HG03159 (cell line): Measurements from ENCODE around the gene MAP1LC3B.

Source experiments
- ATAC-seq: cut with Tn5 transposase; IDR thresholded peaks from one replicate; pipeline ENCODE4 v1.9.1; 2021; ENCODE audit warnings: mild to moderate bottlenecking, moderate library complexity; ENCODE audit not compliant: unreplicated experiment

The MAP1LC3B gene

DNA sequence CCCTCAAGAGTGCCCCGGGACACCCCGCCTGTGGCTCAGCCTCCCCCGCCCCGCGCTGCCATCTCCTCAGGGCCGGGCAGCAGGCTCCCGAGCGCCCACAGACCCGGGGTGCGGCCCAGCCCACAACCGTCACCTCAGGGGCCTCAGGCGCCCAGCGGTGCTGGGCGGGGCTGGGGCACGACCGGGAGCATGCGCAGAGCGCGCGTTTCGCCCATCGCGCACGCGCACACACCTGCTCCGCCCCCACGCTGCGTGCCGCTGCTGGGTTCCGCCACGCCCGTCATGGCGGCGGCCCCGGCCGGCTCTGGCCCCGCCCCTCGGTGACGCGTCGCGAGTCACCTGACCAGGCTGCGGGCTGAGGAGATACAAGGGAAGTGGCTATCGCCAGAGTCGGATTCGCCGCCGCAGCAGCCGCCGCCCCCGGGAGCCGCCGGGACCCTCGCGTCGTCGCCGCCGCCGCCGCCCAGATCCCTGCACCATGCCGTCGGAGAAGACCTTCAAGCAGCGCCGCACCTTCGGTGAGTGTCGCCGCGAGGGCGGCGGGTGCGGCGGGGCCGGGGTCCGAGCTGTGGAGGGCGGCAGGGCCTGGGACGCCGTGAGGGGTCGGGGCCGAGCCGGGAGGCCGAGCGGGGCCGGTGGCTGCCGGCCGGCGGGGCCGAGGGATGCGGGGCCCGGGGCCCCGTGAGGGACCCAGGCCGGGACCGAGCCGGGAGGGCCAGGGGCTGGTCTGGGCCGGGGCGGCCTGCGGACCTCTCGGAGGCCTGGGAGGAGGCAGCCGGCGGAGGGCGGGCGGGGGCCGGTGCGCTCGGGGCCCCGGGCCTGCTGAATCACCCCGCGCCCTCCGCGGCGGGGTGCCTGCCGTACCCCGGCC is at the start of gene MAP1LC3B:
Gene MAP1LC3B, plus strand, starts transcription at position 387 of the 871 bp plus-strand sequence. Its CDS starts 92 bp downstream, at position 479.
- ATAC-seq = peak; percentile 63

DNA sequence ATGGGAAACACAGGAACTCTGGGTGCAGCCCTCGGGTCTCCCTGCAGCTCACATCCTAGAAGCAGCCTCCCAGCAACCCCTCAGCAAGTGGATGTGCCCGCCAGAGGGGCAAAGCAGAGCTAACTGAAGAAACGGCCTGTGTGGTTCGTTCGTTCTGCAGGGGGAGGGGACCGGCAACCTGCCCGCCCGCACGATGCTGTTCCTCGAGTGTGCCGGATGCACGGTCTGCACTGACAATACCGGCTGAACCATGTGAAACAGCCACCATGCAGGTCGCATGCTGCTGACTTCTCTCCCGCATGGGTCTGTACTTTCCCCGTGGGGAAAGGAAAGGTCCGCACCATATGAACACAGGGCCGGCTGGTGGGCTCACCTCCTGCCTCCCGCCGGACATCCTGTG is 49.6 kb upstream of the MAP1LC3B start:
- ATAC-seq = no peak

DNA sequence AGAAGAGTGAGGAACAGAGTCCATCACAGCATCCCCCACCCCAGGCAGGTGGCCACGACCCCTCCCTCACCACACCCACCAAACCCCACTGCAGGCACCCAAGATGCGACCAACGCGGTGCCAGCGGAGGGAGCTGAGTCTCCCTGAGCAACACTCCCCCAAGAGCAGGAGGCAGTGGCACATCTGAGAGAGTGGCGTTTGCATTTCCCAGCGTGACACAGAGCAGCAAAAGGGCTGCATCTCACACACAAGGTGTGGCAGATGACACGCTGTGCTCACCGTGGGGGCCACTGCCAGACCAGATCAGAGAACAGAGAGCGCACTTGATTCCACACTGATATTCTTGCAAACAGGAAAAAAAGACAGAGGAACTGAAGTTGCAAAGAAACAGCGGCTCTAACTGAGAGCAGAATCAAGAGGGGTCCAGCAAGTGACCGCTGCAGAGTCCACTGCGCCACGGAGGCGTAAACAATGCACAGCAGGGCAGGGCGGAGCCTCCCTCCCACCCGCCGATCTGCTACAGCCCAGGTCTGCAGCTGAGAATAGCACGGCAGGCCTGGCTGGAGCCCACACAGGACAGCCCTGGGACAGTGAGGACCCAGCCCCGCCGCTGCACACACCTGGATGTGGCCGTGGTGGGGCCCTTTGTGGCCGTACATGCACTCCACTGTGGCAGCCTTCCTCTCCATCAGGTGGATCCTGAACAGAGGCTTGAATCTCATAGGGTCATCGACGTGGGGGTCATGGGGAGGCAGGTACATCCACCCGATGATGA is 49.0 kb upstream of the MAP1LC3B start:
- no peak for ATAC-seq

DNA sequence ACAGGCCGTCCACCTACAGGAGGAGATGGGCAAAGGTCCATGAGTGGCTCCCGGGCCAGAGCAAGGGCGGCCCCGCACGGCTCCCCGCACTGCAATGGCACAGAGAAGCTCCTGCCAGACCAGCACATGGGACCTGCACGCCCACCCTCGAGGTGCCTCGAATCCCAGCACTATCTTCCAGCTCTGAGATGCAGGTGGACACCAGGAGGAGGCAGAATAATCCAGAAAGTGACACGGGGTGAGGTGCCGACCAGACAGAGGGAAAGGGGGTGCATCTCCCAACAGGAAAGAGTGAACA is 48.4 kb upstream of the MAP1LC3B start:
- no peak for ATAC-seq

DNA sequence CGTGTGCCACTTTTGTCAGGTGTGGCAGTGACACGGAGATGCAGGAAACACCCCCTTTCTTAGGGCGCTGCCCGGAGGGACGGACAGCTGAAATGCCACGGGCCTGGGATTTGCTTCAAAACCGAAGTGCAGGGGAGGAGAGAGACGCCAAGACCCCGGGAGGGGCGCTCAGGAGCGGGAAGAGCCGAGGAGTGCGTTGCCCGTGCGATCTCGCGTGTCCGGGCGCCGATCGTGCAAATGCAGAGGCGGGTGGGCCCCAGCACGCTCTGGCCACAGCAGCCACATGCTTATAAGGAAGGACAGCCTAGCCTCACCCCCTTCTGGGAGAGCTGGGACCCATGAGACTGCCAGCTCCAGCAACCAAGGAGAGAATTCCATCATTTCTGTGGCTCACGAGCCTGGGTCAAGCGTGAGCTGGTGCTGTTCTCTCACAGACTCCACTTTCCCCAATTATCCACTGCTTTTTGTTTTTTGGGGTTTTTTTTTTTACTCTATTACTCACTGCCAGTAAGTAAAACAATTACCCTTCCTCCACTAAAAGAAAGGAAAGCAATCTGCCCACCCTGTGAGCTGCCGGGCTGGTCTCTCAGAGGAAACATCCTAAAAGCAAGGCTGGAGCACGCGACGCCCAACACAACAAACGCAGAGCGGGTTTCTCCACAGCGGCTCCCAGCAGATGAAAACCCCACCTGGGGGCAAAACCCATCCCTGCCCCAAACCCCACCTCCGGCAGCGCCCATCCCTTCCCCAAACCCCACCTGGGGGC is 47.8 kb upstream of the MAP1LC3B start:
- no peak for ATAC-seq

DNA sequence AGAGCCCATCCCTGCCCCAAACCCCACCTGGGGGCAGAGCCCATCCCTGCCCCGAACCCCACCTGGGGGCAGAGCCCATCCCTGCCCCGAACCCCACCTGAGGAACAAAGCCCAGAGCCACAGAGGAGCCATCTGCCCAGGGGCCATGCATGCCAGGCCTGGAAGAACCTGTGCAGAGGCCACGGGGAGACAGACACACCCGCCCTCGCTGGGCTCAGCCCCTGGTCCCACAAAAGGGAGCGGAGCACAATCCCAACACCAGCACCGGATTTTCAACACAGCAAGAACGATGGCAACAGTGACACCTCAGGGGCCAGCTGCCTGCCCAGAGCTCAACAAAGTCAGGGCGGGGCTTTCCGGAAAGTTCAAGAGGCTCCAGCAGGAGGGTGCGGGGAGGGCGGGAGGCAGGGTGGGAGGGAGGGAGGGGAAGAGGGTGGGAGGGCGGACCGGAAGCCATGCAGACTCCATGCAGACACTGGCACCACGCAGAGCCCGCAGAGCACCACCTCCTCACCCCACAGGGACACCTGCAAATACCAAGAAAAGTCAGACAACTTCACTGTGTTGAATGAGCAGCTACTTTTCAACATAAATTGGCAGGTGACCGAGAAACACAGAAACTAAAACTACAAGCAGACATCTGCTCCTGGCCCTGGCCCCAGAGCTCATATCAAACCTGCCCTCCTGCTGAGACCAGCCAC is 47.1 kb upstream of the MAP1LC3B start:
- no peak for ATAC-seq

DNA sequence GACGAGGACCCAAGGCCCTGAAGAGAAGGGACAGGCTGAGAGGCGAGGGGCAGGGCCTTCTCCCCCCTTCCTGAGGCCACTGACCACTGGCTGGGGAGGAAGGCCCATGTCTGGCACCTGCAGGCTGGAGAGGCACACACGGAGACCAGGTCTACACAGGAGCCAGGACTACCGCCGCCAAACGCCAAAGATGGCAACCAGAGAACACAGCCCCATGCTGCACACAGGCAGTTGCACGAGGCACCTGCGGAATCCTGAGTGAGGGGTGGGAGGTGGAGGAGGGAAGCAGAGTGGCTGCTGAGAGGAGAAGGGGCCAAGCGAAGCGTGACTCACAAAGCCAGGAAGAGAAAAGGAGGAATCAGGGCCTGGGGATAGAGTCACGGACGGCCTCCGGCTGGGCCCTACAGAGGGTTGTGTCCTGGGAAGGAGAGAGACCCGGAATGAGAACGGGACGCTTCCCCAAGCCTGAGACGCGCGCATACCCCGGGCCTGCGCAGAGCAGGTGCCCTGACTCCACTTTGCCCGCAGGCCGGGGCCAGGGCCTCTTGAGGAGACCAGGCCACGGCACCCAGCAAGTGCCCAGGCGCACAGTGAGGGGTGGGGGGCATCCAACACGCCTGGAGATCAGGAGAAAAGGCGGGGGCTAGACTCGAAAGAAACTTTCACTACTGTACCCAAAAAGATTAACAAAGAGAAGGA is 46.3 kb upstream of the MAP1LC3B start:
- ATAC-seq = no peak

DNA sequence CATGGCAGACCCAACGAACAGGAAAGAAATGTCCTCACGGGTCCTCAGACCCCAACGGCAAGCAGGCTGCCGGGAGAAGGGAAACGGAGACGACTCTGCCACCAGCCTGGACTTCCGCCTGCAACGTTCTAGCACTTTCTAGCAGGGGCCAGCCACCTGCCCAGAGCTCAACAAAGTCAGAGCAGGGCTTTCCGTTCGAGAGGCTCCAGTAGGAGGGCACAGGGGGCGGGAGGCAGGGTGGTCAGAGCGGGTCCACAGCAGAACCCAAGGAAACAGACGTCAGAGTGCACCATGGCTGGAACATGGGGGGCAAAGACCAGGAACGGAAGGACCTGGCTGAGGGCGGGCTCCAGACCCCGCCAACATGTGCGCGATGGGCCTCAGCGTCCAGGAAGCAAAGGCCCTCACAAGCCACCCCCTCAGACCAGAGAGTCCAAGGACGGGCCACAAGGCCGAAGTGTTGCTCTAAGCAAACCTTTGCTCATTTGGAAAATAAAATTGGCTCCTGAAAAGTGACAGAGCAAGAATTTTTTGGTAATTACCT is 45.5 kb upstream of the MAP1LC3B start:
- no peak for ATAC-seq

DNA sequence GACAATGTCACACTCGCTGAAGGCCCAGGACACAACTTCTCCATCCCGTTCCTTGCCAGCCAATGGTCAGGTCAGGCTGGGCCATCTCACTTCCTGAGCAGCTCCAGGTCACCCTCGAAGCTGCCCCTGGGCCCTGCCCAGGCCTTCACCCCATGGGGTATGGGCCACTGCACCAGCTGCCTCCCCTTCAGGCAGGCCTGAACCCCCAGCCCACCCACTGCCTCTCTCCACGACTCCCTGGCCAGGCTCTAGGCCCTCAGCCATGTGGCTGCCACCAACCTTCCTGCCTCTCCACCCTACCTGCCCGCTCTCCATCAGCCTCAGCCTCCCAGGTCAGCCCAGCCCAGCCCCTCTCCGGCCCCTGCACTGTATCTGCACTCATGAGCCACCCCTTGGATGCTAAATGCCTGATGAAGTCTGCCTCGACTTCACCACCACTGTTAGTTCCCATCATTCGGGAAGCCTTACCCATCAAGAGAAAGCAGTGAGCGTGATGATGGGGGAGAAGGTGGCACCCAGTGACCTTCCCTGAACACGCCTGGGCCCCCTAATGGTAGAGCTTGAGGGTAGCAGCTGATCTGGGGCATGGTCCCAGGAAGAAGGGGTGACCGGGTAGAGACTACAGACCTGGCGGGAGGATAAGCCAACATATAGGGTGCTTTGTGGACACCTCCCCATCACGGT is 44.1 kb upstream of the MAP1LC3B start:
- ATAC-seq = no peak

DNA sequence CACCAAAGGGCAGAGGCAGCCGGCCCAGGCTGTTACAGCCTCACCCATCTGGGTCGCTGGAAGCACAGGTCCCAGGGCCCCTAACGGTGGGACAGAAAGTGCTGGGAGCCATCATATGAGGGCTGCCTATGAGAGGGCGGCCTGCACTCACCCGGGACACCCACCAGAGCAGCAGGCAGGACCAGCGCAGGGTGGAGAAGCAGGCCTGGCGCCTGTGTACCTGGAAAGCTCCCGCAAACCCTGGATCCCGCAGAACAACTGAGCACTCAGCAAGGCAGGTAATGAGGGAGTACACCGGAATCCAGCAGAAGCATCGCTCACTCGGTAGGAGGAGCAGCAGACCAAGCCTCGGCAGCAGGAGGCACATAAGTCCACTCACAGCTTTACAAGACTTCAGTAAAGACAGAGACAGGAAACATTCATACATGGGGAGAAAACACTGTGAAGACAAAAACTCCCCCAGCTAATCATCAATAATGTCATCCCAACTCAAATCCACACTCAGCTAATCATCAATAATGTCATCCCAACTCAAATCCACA is 43.4 kb upstream of the MAP1LC3B start:
- no peak for ATAC-seq

DNA sequence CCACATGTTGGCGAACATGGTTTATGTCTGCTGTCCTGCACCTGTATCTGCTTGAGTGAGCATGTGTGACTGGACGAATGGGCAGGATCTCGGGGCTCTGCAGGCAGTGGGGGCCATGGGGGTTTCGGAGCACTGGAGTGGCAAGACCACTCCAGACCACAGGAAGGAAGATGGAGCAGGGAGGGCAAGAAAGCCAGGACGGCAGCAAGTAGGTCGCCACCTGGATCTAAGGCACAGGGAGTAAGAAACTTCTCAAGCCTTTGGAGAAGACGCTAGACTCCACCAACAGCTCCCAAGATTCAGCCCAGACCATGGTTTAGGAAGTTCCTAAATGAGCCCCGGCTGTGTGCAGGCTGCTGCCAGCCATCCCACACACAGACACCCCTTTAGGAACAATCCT is 42.1 kb upstream of the MAP1LC3B start:
- ATAC-seq = no peak

DNA sequence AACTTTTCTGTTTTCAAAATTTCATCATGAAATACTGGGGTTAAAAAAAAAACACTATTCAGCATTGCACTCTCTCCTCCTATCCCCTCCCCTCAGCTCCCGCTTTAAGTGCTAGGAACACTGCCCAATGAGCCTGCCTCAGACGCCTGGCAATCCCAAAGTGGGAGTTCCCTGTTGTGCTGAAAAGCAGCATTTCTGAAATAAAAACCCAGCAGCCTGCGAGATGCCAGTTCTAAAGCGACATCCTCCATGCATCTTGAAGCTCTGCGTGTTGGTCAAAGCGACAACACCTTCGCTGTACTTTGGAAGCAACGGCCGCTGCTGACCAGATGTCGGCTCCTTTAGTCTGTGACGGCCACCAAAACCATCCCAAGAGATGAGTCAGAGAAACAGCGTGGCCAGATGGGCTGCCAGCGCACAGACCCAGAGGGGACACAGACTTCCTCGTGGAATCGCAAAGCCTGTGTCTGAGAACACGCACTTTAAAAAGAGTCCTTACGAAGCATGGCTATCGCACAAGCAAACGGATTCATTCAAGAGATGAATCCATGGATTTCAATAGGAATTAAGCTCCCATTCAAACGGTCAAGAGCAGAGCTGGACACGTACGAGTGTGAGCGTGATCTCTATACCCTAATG is 41.3 kb upstream of the MAP1LC3B start:
- no peak for ATAC-seq

DNA sequence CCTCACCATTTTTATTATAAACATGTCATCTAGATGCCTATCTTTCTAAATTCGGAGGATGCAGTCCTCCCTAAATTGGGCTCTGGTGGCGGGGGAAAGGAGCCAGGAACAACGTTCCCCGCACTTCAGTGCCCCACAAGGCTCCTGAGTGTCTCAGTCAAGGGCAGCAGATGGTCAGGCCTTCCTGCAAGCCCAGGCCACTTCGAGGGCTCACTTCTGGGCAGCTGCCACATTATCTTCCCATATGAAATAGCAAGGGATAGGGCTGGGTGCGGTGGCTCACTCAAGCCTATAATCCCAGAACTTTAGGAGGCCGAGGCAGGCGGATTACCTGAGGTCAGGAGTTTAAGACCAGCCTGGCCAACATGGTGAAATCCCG is 40.8 kb upstream of the MAP1LC3B start:
- ATAC-seq = no peak

DNA sequence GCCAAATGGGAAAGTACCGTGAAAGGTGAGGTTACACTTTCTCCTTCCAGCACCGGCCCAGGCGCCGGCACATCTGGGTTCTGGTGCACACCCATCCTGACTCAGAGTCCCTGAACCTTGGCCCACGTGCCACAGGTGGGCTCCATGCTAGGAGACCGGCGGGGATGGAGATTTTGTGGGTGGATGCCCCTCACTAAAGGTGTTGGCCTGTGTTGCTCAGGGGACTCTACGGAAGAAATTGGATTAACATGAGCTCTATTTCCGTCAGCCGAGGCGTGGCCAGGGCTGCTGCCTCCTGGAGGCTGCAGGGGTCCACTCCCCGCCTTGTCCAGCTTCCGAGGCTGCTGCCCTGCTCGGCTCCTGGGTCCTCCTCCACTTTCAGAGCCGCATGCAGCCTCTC is 39.3 kb upstream of the MAP1LC3B start:
- ATAC-seq = no peak

DNA sequence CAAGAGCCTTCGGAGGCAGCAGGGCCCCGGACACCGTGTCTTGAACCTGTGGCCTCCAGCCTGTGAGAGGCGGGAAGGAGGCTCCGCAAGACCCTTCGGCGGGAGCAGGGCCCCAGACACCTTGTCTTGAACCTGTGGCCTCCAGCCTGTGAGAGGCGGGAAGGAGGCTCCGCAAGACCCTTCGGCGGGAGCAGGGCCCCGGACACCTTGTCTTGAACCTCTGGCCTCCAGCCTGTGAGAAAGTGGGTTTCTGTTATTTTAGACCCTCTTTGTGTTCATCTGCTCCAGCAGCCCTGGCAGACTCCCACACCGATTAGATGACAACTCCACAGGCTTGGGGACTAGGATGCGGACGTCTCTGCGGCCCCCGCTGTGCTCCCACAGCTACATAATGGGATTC is 38.5 kb upstream of the MAP1LC3B start:
- no peak for ATAC-seq

DNA sequence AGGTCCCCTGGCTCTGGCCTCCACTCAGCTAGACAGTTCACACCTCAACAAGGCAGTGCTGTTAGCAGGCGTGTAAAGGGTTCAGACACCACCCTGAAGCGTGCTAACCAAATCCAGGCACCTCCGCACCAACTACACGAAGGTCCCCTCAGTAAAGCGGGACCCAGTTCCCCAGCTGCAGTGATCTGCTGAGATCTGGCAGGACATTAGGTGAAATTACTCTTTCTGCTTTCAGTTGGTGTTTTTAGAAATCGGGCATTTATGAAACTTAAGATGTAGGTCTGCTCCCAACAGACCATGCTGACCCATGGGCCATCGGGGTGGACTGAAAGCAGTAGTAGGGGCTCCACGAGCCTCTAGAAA is 35.7 kb upstream of the MAP1LC3B start:
- no peak for ATAC-seq

DNA sequence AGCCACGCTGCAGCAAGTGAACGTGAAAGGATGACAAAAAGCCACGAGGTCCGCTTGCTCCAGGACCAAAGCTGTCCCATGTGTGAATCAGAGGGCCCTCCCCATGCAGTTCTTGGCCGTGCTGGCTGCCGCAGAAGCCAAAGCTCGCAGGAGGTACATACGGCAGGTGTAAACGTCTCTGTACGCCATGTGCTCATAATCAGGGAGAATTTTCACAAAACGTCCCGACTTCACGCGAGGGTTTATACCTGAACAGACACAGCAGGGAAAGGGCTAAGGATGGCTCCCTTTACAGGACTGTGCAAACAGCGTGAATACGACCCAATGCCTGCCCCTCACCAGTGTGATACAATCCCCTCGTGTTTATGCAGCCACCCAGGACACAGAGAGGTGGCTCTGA is 33.9 kb upstream of the MAP1LC3B start:
- no peak for ATAC-seq

DNA sequence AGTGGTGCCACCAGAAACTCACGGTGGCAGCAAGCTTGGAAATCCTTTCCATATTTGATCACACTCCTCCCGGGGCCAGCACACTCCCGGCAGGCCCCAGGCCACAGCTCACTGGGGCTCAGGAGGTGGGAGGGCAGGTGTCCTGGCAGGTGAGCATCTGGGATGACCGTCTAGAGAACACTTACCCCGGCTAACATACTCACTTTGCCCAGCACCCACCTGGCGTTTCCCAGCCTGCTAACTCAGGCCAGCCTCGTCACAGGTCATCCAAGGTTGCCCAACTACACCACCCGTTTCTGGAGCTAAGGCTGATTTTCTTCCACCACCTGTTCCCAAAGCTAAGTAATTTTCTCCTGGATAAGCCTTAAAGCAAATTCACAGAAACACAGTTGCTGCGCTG is 33.4 kb upstream of the MAP1LC3B start:
- no peak for ATAC-seq

DNA sequence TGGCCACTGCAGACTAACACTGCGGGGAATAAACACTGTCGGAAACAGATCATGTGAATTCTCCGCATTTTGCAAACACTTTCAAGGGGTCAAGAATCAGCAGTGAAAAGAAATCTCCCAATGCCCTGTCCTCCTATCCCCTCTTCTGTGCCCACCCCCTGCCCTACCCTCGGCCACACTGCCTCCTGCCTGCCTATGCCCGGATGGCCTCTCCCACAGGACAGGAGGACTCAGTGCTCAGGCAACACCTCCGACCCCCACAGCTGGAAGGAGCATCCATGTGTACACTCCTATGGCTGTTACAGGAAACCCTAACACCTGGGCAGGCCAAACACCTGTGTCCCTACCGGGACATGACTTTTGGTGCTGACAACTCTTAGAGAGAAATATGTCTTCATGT is 33.0 kb upstream of the MAP1LC3B start:
- ATAC-seq = no peak
